Stimulated activated CD4-positive, alpha-beta T cell treated with anti-CD3 and anti-CD28 coated beads, Interleukin-1b, Interleukin-23, amount 100 ng/mL, for 4 hours (primary cell): ENCODE results near the gene SPNS3.

Experiments
- DNase-seq, 2 donors: peaks; one replicate each; pipeline ENCODE4 v3.0.0-alpha.2; 2020; ENCODE audit warnings: low read depth in 2 of 2

The SPNS3 gene

GRCh38 chr17:4509923-4510617 lies 76.3 kb downstream of the SPNS3 start:
- DNase-seq: no peak

- DNase-seq: no peak
Observed at GRCh38 chr17:4510618-4510941, 76.8 kb downstream of the SPNS3 start.

DNA sequence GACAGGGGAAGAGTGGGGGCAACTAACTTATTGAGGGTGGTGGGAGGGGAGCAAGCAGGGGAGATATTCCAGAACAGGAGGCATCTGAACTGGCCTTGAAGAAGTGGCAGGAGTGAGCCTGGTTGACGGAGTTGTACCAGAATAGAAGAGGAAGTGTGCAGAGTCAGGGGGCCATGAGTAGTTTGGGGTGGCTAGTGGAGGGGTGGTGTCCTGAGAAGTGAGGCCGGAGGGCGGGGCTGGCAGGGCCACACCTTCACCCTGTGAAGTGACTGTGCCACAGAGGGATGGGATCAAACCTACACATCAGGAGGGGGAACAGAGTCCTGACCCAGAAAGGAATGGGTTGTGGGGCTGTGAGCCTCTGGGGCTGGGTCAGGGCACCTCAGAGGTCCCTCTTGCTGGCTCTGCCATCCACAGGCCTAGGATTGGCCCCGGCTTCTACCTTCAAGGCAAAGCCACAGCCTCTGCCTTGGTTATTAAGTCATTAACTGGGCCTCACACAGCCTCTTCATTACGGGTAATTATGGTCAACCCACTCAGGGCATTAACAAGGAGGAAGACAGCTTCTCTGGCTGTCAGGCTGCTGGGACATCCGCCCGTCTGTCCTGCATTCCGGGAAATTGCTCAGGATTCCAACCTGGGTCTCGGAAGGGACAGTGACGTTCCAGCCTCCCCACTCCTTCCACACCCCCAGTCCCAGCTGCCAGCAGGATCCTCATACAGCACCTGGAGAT lies 77.6 kb downstream of the SPNS3 start:
- DNase-seq: no peak

- DNase-seq: no peak
Observed at GRCh38 chr17:4512156-4513112, 78.7 kb downstream of the SPNS3 start.

GRCh38 chr17:4513113-4514032 lies 79.6 kb downstream of the SPNS3 start:
- no peak for DNase-seq

DNA sequence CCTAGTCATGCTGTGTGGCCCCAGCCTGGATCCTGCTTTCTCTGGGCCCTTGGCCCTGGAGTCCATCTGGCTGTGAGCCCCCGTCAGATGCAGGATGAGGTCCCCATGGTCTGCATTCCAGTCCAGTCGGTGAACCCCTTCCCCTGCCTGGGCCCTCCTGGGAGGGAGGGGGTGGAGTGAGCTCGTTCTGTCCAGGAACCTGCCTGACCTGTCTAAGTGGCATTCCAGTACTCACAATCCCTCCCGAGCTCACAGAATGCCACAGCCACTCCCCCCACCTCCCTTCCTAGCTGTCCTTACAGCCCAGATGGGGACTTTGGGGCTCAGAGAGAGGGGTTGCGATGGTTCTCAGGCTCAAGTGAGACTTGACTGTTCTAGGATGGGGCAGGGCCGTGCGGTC lies 80.5 kb downstream of the SPNS3 start:
- no peak for DNase-seq

- DNase-seq: no peak
Observed at GRCh38 chr17:4514779-4515178, 81.0 kb downstream of the SPNS3 start.

DNA sequence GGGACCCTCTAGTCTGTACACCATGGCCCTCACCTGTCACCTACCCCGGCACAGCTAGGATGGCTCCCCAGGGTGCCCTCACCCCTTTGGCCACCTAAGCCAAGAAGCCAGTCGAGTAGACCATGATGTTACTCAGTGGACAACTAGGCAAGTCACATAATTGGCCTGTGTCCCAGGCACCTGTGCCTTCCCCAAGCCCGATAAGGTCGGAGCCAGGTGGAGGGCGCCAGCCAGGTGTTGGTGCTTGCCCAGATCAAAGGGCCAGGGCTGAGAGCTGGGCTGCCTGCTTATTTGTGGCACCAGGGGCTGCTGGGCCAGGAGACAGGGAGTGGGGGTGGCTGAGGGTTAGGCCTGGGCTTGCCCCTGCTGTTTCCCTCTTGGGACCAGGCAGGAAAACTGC lies 81.8 kb downstream of the SPNS3 start:
- DNase-seq: no peak

DNA sequence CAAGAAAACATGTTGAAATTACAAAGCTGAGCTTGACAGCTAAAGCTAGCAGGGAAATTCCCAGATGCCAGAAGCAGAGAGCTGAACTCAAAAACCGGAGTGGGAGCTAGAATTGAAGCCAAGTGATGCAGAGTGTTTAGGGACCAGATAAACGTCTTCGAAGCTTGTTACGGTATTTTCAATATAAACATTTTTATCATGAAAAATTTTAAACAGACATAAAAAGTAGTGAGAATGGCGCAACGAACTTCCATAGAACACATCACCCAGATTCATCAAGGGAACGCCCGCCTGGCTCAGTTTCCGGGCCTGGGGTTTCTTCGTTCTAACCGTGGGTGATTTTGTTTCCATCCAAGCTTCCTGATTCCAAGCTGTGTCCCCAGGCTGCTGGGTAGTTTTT lies 83.0 kb downstream of the SPNS3 start:
- DNase-seq: no peak

- no peak for DNase-seq
Observed at GRCh38 chr17:4518901-4519300, 85.2 kb downstream of the SPNS3 start.

DNA sequence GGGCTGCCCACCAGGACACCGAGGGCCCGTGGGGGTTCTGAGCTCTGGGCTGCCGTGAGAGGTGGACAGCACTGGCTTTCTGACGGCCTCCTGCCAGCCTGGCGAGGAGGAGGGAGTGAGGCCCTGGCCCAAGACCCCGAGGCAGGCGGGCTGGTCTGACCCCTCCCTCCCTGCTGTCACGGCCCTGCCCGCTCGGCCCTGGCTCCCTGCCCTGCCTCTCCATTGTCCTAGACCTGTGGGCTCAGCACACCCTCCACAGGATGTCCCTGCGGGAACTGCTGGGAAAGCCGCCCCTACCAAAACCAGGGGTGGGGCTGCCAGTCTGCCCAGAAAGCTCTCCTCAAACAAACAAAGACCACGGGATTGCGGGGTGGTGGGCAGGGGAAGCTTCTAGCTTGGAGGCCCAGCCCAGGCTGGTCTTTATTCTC lies 85.6 kb downstream of the SPNS3 start:
- DNase-seq: no peak

- no peak for DNase-seq
Observed at GRCh38 chr17:4520060-4520893, 86.5 kb downstream of the SPNS3 start.

DNA sequence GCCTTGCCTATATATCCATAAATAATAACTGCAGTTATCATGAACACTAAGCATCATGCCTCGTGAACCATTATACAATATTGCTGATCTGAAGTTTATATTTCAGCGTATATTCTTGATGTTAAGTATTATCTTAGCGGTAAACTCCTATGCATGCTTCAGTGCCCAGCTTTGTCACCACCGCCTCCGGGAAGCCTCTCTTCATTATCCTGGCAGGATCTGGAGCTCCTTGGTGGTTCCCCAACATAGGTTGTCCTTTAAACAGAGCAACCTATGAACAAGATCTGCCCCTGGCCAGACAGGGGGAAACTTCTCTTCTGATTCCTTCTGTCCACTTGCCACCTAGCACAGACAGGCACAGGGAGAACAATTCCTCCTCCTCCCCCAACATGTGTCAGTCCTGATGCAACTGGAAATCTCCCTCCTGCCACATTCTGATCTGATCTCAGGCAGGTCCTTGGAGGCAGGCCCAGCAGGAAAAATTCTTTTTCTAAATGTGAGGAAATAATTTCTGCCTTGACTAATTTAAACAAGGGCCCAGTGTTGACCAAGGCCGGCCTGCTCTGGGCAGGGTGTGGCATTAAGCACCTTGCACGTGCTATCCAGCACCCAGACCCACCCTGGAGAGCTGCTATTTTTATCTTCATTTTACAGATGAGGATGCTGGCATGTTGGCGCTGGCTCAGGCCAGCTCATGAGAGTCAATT lies 87.3 kb downstream of the SPNS3 start:
- no peak for DNase-seq

GRCh38 chr17:4522661-4523060 lies 88.9 kb downstream of the SPNS3 start:
- no peak for DNase-seq

DNA sequence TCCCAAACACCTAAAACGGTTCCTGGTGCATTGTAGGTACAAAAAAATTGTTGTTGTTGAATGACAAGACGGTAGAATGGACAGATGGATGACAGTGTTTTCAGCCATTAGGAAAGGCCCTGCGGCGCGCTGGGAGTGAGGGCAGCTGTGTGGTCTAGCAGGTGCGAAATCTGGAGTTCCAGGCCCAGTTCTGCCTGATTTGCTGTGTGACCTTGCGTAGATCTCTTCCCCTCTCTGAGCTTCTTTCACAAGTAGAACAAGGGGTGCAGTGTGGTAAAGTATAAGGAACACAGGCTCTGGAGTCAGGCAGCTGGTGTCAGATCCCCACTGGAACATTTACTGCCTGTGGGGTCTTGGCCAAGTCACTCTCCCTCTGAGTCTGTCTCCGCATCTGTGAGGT lies 90.2 kb downstream of the SPNS3 start:
- DNase-seq: no peak

DNA sequence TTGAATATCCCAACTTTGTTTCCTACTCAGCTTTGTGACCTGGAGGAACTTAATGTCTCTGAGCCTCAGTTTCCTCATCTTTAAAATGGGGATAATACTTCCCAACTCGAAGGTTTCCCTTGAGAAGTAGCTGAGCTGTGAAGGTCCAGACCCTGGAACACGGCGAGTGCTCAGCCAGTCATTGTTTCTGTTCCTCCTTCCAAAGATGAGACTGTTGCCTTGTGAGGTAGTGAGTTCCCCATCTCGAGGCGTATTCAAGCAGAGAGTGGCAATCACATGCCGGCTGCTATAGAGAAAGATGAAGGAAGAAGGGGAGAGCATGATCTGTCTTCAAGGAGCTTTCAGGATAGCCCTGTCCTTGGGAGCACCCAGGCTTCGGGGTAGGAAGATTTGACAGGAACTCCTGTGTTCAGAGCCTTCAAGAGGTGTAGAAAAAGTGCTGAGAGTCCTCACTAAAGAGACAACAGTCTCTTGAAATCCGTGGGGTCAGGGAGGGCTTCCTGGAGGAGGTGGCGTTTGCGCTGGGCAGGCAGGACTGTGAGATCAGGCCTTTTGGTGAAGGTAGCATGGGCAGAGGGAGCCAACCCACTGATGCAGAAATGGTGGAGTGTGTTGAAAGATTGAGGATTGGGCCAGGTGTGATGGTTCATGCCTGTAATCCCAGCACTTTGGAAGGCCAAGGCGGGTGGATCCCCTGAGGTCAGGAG lies 92.1 kb downstream of the SPNS3 start:
- DNase-seq: no peak

- DNase-seq: no peak
Observed at GRCh38 chr17:4527134-4527533, 93.4 kb downstream of the SPNS3 start.

- DNase-seq: no peak
Observed at GRCh38 chr17:4527566-4528125, 93.9 kb downstream of the SPNS3 start.
